Measurements from ENCODE around the gene ZFPM1.

The ZFPM1 gene

DNA sequence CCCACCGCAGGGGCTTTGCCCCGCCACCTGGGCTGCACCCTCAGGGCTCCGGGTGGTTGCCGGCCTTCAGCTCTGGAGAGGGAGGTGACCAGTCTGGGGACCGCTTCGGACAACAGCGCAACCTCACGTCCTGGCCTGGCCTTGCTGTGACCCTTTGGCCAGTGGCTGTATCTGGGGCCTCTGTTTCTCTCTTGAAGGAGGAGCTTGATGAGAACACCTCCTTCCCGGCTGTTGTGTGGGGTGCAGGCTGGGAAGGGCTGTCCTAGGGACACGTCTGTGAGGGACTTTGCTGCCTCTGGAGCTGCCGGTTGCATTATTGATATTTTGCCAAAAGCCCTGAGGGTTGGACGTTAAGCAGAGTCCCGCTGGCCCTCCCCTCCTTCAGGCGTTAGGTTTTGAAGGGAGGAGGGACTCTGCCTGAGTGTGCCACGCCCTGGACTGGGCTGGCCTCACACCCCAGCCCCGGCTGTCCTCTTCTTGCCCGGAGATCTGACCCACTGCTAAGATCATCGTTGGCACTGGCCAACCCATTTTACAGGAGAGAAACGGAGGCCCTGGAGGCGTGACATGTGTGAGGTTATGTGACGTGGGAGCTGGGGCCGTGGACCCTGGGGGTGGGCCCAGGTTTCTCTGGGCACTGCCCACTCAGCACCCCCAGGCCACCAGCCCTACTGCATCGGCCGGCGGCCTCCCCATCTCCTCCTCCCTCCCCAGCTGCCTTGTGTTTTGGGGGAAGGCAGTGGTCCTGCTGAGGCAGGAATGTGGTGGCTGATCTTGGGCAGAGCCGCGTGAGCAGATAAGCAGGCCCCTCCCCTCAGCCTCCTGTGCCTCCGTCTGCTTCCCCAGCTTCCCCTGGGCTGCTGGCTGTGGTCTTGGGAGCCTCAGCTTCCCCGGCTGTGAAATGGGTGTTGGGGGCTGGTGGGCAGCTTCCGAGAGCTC is 8.5 kb downstream of the ZFPM1 start:
- no peak for DNase-seq (ENCODE audit: low read depth)
- H3K4me3 ChIP-seq (ENCODE audit: low read length) = no peak overlapping the region
- TF ChIP-seq, protein P1, sequence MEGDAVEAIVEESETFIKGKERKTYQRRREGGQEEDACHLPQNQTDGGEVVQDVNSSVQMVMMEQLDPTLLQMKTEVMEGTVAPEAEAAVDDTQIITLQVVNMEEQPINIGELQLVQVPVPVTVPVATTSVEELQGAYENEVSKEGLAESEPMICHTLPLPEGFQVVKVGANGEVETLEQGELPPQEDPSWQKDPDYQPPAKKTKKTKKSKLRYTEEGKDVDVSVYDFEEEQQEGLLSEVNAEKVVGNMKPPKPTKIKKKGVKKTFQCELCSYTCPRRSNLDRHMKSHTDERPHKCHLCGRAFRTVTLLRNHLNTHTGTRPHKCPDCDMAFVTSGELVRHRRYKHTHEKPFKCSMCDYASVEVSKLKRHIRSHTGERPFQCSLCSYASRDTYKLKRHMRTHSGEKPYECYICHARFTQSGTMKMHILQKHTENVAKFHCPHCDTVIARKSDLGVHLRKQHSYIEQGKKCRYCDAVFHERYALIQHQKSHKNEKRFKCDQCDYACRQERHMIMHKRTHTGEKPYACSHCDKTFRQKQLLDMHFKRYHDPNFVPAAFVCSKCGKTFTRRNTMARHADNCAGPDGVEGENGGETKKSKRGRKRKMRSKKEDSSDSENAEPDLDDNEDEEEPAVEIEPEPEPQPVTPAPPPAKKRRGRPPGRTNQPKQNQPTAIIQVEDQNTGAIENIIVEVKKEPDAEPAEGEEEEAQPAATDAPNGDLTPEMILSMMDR (conservative IDR thresholded peaks at IDR 0.05; ENCODE audit: low read length) = no peak

DNA sequence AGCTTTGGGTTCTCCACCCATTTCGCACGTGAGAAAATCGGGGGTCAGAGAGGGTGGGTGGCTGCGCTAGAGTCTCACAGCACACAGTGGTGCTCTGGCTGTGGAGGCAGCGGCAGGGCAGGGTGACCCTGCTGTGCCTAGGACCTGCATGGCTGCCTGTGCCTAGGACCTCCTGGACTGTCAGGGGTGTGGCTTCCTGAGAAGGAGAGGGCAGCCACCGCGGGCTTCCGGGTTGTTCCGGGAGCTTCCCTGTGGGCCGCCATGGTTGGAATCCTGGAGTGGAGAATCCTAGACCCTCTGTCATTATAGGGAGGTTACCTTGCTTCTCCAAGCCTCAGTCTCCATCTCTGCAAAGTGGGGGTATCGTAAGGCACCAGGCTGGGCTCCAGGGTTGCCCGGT is 9.3 kb downstream of the ZFPM1 start:
- no peak for DNase-seq (ENCODE audit: low read depth)
- TF ChIP-seq, protein P1 (conservative IDR thresholded peaks at IDR 0.05; ENCODE audit: low read length) = no peak
- H3K4me3 ChIP-seq (ENCODE audit: low read length) = no peak overlapping the region

DNA sequence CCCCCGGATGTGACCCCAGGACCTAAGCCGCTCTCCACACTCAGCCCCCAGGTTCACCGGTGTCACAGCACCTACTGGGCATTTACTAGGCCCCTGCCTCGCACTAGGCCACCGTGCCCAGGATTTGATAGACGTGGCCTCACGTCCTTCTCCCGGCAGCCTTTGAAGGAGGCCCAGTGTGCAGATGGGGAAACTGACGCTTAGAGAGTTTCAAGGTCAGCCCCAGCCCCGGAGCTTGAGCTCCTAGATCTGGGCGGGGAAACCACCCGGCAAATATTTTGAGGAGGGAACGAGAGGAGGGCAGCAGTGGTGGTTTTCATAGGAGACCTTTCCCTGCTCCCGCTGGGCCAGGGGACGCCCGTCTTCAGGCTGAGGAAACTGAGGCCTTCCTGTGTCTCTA is 10.3 kb downstream of the ZFPM1 start:
- DNase-seq (ENCODE audit: low read depth) = no peak
- TF ChIP-seq, protein P1 (conservative IDR thresholded peaks at IDR 0.05; ENCODE audit: low read length) = no peak
- H3K4me3 ChIP-seq (ENCODE audit: low read length) = no peak overlapping the region

DNA sequence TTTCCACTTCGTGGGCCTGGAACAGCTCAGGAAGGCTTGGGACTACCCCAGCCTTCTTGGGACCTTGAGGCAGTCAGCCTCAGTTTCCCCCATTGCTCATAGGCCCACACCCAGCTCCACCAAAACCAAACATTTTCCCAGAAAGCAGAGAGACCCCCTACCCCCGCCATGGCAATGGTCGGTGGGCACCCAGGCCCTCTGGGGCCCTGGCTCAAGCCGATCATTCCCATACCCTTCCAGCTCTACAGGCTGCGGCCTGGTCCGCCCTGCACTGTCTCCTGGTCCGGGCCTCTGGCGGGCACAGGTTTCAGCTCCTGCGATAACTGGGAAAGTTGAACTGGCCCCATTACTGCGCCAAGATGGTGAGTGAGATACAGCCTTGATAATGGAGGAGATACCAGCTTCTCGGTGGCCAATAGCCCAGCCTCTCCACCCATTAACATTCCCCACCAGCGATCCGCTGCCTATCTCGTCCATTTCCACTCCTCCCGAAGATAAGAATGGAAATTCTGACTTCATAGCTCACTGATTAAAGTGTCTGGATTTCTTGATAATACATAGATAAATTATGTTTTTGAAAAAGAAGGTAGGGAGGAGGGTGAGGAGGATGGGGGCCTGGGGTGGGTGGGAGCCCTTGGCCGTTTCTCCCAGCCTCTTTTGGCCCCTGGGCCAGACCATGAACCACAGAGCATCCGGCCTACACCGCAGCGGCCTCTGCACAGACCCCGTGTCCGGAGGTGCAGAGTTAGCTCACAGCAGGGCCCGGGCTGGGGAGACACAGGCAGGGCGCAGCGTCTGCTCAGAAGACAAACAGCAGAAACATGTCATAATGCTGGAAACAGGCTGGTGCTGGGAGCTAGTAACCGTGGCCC is 11.6 kb downstream of the ZFPM1 start:
- DNase-seq (ENCODE audit: low read depth) = no peak
- TF ChIP-seq, protein P1 (conservative IDR thresholded peaks at IDR 0.05; ENCODE audit: low read length) = no peak
- H3K4me3 ChIP-seq (ENCODE audit: low read length) = no peak overlapping the region

DNA sequence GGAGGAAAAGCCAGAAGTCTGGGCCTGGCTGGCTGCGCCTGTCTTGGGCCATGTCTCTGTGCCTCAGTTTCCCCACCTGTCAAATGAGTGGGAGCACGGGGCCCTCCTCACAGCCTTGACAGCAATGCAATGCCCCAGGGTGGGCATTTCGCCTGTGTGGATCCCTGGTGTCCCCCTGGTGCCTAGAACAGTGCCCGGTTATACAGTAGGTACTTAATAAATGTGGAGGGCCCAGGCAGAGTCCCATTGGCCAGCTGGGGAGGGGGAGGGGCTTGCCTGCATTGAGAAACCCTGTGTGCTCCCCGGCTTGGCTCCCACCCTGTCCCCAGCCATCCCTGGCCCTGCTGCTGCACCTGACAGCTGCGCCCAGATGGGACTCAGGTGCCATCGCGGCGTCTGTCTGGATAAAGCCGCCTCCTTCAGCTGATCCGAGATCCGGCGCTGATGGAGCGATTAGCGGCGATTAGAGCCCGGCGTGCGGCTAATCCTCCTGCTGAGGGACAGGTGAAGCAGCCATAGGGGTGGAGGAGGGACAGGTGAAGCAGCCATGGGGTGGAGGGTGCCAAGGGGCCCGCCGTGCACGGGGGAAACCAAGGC is 12.4 kb downstream of the ZFPM1 start:
- DNase-seq (ENCODE audit: low read depth) = no peak
- no peak overlapping the region for H3K4me3 ChIP-seq (ENCODE audit: low read length)
- TF ChIP-seq, protein P1 (conservative IDR thresholded peaks at IDR 0.05; ENCODE audit: low read length) = no peak

DNA sequence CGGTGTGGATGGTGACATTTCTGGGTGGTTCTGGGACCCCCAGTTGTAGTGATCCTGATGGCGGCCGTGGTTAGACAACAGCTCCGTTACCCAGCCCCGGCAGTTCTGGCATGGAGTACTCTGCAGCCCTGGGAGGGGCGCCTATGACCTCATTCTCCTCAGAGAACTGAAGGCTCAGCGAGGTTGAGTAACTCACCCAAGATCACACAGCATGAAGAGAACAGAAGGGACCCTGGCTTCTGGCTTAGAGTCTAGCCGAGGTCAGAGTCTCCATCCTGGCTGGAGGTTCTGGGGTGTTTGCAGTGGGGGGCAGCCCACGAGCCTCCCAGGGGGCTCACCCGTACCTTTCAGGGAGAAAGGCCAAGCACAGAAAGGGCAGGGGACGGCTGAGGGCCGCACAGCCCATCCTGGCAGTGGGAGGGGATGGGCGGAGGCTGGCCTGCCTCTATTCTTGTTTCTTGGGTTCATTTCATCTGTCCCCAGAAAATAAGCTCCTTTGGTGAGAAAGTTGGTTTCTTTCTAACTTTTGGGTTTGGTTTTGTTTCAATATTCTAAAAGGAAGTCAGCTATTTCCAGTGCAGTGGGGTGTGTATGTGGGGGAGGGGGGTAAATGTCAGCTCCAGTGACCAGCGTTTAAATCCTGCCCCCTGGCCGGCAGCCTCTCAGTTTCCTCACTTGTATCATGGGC is 13.2 kb downstream of the ZFPM1 start:
- TF ChIP-seq, protein P1 (conservative IDR thresholded peaks at IDR 0.05; ENCODE audit: low read length) = no peak
- no peak for DNase-seq (ENCODE audit: low read depth)

More for the DNA sequence above, 13.2 kb downstream of the ZFPM1 start:
- no peak overlapping the region for H3K4me3 ChIP-seq (ENCODE audit: low read length)
